H9 (cell line): ENCODE results near the gene MAGEB17. TPM values are rescaled to one million over a fixed set of nuclear protein-coding genes. Genes with fewer than 3 reads are reported as not detected.

ENCODE experiments used
- DNase-seq: peaks from one replicate; pipeline ENCODE4 v3.0.0-alpha.2; 2017
- H2AFZ ChIP-seq: one replicate; pipeline ENCODE4 v1.6.1; 2013; ENCODE audit warnings: mild to moderate bottlenecking, low read length, control low read depth, moderate library complexity
- H2AK5ac ChIP-seq: 2 replicates; pipeline ENCODE4 v1.6.1; 2013; ENCODE audit warnings: low read length, control low read depth, mixed read lengths; ENCODE audit not compliant: insufficient read length
- H2BK120ac ChIP-seq: one replicate; pipeline ENCODE4 v1.6.1; 2013; ENCODE audit warnings: low read depth, mild to moderate bottlenecking, low read length, control low read depth, inconsistent platforms; ENCODE audit not compliant: poor library complexity, severe bottlenecking
- H2BK12ac ChIP-seq: 2 replicates; pipeline ENCODE4 v1.6.1; 2013; ENCODE audit warnings: low read length, control low read depth, mixed read lengths, low read depth; ENCODE audit not compliant: insufficient read length
- H2BK15ac ChIP-seq: 2 replicates; pipeline ENCODE4 v1.6.1; 2013; ENCODE audit warnings: low read depth, low read length, control low read depth
- H2BK20ac ChIP-seq: one replicate; pipeline ENCODE4 v1.6.1; 2013; ENCODE audit warnings: low read depth, mild to moderate bottlenecking, low read length, control low read depth, inconsistent platforms; ENCODE audit not compliant: poor library complexity, severe bottlenecking
- H2BK5ac ChIP-seq: 2 replicates; pipeline ENCODE4 v1.6.1; 2013; ENCODE audit warnings: low read length, control low read depth, mixed read lengths; ENCODE audit not compliant: insufficient read length
- H3K14ac ChIP-seq: 2 replicates; pipeline ENCODE4 v1.6.1; 2013; ENCODE audit warnings: low read length, control low read depth; ENCODE audit not compliant: insufficient read depth
- H3K18ac ChIP-seq: 2 replicates; pipeline ENCODE4 v1.6.1; 2013; ENCODE audit warnings: low read depth, mild to moderate bottlenecking, mixed read lengths, low read length, control low read depth; ENCODE audit not compliant: insufficient read length
- H3K23ac ChIP-seq: 2 replicates; pipeline ENCODE4 v1.6.1; 2013; ENCODE audit warnings: low read length, control low read depth, mixed read lengths, low read depth; ENCODE audit not compliant: insufficient read length
- H3K23me2 ChIP-seq: 2 replicates; pipeline ENCODE4 v1.6.1; 2013; ENCODE audit warnings: low read depth, mild to moderate bottlenecking, mixed read lengths, low read length, control low read depth; ENCODE audit not compliant: insufficient read length, poor library complexity, severe bottlenecking
- H3K27ac ChIP-seq: 2 replicates; pipeline ENCODE4 v1.5.1; 2013; ENCODE audit warnings: low read length, control low read depth, mixed read lengths, low read depth; ENCODE audit not compliant: insufficient read length
- H3K27me3 ChIP-seq: 2 replicates; pipeline ENCODE4 v1.6.1; 2013; ENCODE audit warnings: low read length, control low read depth, inconsistent platforms; ENCODE audit not compliant: insufficient read depth
- H3K4ac ChIP-seq: 2 replicates; pipeline ENCODE4 v1.6.1; 2013; ENCODE audit warnings: low read depth, mild to moderate bottlenecking, control low read depth, inconsistent platforms, low read length, moderate library complexity
- H3K4me1 ChIP-seq: 2 replicates; pipeline ENCODE4 v1.6.1; 2013; ENCODE audit warnings: low read length, control low read depth, inconsistent platforms; ENCODE audit not compliant: insufficient read depth
- H3K4me2 ChIP-seq: 2 replicates; pipeline ENCODE4 v1.6.1; 2013; ENCODE audit warnings: low read length, control low read depth, mixed read lengths; ENCODE audit not compliant: insufficient read length, insufficient read depth
- H3K56ac ChIP-seq: 2 replicates; pipeline ENCODE4 v1.6.1; 2013; ENCODE audit warnings: low read depth, mild to moderate bottlenecking, mixed read lengths, low read length, control low read depth; ENCODE audit not compliant: insufficient read length
- H3K79me1 ChIP-seq: 2 replicates; pipeline ENCODE4 v1.6.1; 2013; ENCODE audit warnings: low read depth, mild to moderate bottlenecking, moderate library complexity, low read length, control low read depth, inconsistent platforms; ENCODE audit not compliant: insufficient read depth, poor library complexity, severe bottlenecking
- H3K79me2 ChIP-seq: 2 replicates; pipeline ENCODE4 v1.6.1; 2013; ENCODE audit warnings: low read length, control low read depth, inconsistent platforms; ENCODE audit not compliant: insufficient read depth
- H3K9ac ChIP-seq: 2 replicates; pipeline ENCODE4 v1.6.1; 2013; ENCODE audit warnings: low read length, control low read depth, mixed read lengths; ENCODE audit not compliant: insufficient read length; ENCODE audit errors: extremely low read depth
- H3K9me3 ChIP-seq: one replicate; pipeline ENCODE4 v1.6.1; 2013; ENCODE audit warnings: low read depth, low read length, inconsistent platforms; ENCODE audit not compliant: control insufficient read depth
- H3T11ph ChIP-seq: one replicate; pipeline ENCODE4 v1.6.1; 2013; ENCODE audit warnings: mild to moderate bottlenecking, low read length, control low read depth, inconsistent platforms
- H4K20me1 ChIP-seq: one replicate; pipeline ENCODE4 v1.6.1; 2013; ENCODE audit not compliant: control insufficient read depth, insufficient read length, insufficient read depth
- H4K5ac ChIP-seq: 2 replicates; pipeline ENCODE4 v1.6.1; 2013; ENCODE audit warnings: low read depth, mild to moderate bottlenecking, mixed read lengths, low read length, control low read depth; ENCODE audit not compliant: insufficient read length
- H4K8ac ChIP-seq: replicated peaks from 2 replicates; pipeline ENCODE4 v1.6.1; 2013; ENCODE audit warnings: low read length, control low read depth, mixed read lengths, low read depth; ENCODE audit not compliant: insufficient read length
- H4K91ac ChIP-seq: 2 replicates; pipeline ENCODE4 v1.6.1; 2013; ENCODE audit warnings: low read depth, mild to moderate bottlenecking, moderate library complexity, mixed read lengths, low read length, control low read depth; ENCODE audit not compliant: insufficient read length
- H3K27ac Mint-ChIP-seq, 3 experiments: 2 replicates in 2 of 3; 3 replicates in 1 of 3; pipeline ENCODE4 v1.8.0; 2020 to 2021; ENCODE audit warnings: mixed read lengths in 3 of 3, mild to moderate bottlenecking in 1 of 3, moderate library complexity in 1 of 3
- H3K27me3 Mint-ChIP-seq: 2 replicates; pipeline ENCODE4 v1.8.0; 2021; ENCODE audit warnings: low read depth, mild to moderate bottlenecking, moderate library complexity, mixed read lengths
- H3K36me3 Mint-ChIP-seq, 3 experiments: 2 replicates in 2 of 3; 3 replicates in 1 of 3; pipeline ENCODE4 v1.8.0; 2020 to 2021; ENCODE audit warnings: low read depth in 3 of 3, mixed read lengths in 3 of 3; ENCODE audit not compliant: insufficient read depth in 1 of 3
- H3K4me1 Mint-ChIP-seq, 2 experiments: 2 replicates each; pipeline ENCODE4 v1.8.0; 2020; ENCODE audit warnings: mixed read lengths in 2 of 2
- H3K4me3 Mint-ChIP-seq, 2 experiments: 2 replicates in 1 of 2; 3 replicates in 1 of 2; pipeline ENCODE4 v1.8.0; 2020 to 2021; ENCODE audit warnings: mild to moderate bottlenecking in 2 of 2, mixed read lengths in 2 of 2, moderate library complexity in 1 of 2
- H3K9me3 Mint-ChIP-seq, 2 experiments: 2 replicates in 1 of 2; 3 replicates in 1 of 2; pipeline ENCODE4 v1.8.0; 2020; ENCODE audit warnings: mild to moderate bottlenecking in 2 of 2, mixed read lengths in 2 of 2, moderate library complexity in 1 of 2
- total RNA-seq: library from RNA; stranded (reverse); gene quantifications from 2 replicates; pipeline ENCODE4 v1.2.1, GENCODE V29; 2021
- TF ChIP-seq, protein P1 (sequence below): fragments of 200-600 bp; sonication (generic); conservative IDR thresholded peaks from 3 replicates; pipeline ENCODE4 v1.8.0; 2021; ENCODE audit warnings: antibody characterized with exemption, mild to moderate bottlenecking

Gene MAGEB17
- total RNA-seq, 1 experiment from 2014 or later, result 0.74 TPM

DNA sequence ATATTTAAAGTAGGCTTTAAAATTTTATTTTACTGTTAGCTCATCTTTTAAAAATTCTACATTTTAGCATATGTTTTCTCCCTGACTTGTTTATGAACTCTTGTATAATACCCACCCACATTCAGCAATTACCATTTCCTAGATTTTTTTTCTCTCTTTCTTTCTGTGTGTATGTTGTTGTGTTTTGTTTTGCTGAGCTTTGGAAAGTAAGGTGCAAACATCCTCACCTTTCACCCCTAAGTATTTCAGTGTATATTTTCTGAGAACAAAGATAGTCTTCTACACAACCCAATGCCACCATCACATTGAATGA, 25.1 kb upstream of the MAGEB17 start:
- H4K5ac ChIP-seq, result no peak overlapping the region
- H3T11ph ChIP-seq, result no peak overlapping the region
- no peak overlapping the region for H3K4ac ChIP-seq
- no peak overlapping the region for H3K27ac Mint-ChIP-seq
- peaks cover 5% of the 10 kb centered on the region; the same call in 1 of the 2 replicates for H3K4me1 ChIP-seq
- H3K79me1 ChIP-seq, result peaks cover 6% of the 10 kb centered on the region
- H4K91ac ChIP-seq, result no peak overlapping the region
- TF ChIP-seq, protein P1, sequence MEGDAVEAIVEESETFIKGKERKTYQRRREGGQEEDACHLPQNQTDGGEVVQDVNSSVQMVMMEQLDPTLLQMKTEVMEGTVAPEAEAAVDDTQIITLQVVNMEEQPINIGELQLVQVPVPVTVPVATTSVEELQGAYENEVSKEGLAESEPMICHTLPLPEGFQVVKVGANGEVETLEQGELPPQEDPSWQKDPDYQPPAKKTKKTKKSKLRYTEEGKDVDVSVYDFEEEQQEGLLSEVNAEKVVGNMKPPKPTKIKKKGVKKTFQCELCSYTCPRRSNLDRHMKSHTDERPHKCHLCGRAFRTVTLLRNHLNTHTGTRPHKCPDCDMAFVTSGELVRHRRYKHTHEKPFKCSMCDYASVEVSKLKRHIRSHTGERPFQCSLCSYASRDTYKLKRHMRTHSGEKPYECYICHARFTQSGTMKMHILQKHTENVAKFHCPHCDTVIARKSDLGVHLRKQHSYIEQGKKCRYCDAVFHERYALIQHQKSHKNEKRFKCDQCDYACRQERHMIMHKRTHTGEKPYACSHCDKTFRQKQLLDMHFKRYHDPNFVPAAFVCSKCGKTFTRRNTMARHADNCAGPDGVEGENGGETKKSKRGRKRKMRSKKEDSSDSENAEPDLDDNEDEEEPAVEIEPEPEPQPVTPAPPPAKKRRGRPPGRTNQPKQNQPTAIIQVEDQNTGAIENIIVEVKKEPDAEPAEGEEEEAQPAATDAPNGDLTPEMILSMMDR, result no peak
- no peak overlapping the region for H2AK5ac ChIP-seq
- H4K20me1 ChIP-seq, result no peaks in the 10 kb centered on the region
- H2BK15ac ChIP-seq, result no peak overlapping the region
- no peak overlapping the region for H3K4me3 Mint-ChIP-seq
- H4K8ac ChIP-seq, result no peak overlapping the region
- peaks cover 6 to 7% of the 10 kb centered on the region in 2 experiments for H3K4me1 Mint-ChIP-seq
- H3K14ac ChIP-seq, result no peak overlapping the region
- H2AFZ ChIP-seq, result no peak overlapping the region
- no peak overlapping the region for H3K27ac ChIP-seq
- no peak overlapping the region for H2BK20ac ChIP-seq
- no peak for DNase-seq
- peaks cover 60% of the 10 kb centered on the region for H3K79me2 ChIP-seq
- no peak overlapping the region for H2BK5ac ChIP-seq
- no peak overlapping the region for H3K4me2 ChIP-seq
- no peak overlapping the region for H3K18ac ChIP-seq
- H3K23ac ChIP-seq, result no peak overlapping the region
- no peak overlapping the region for H2BK120ac ChIP-seq
- peaks cover 8% of the 10 kb centered on the region in 2 experiments; a peak in 4 of 5 replicates for H3K9me3 Mint-ChIP-seq
- peaks cover 22 to 46% (median 39%) of the 10 kb centered on the region in 3 experiments for H3K36me3 Mint-ChIP-seq
- no peak overlapping the region for H3K9ac ChIP-seq
- no peaks in the 10 kb centered on the region for H3K27me3 Mint-ChIP-seq
- no peak overlapping the region for H2BK12ac ChIP-seq
- no peaks in the 10 kb centered on the region for H3K27me3 ChIP-seq
- no peaks in the 10 kb centered on the region for H3K9me3 ChIP-seq
- no peak overlapping the region for H3K56ac ChIP-seq
- H3K23me2 ChIP-seq, result no peaks in the 10 kb centered on the region
